ENCODE results near the gene SERPINB6. TPM values are rescaled to one million over a fixed set of nuclear protein-coding genes. Genes with fewer than 3 reads are reported as not detected.

The SERPINB6 gene
- polyA plus RNA-seq, 1 of the 3 experiments (the other 2 are of a cell fraction): 102 TPM

- ChIA-PET POLR2A (no interaction called here), CTCF (interaction anchor here (1.4 kb wide), 1 partner anchor 9 kb away, joined by 3 read pairs; no protein-coding TSS in a partner anchor)
- Histone ChIP-seq H3K9me3 (peaks cover 14% of the 10 kb centered on the region), H3K4me3 (ENCODE audit: low read depth in 2 of 2, low read length in 1 of 2) (no peak overlapping the region), H3K27ac (ENCODE audit: low read depth in 2 of 2, low read length in 1 of 2) (no peak overlapping the region), H3K4me2 (no peak overlapping the region), H3K79me2 (ENCODE audit: insufficient read depth) (no peaks in the 10 kb centered on the region), H4K20me1 (ENCODE audit: insufficient read depth) (no peaks in the 10 kb centered on the region), H3K9ac (no peak overlapping the region), H3K27me3 (ENCODE audit: insufficient read depth) (no peaks in the 10 kb centered on the region), H3K4me1 (ENCODE audit: control insufficient read depth in 1 of 2, insufficient read depth in 2 of 2, low read depth in 1 of 2, low read length in 1 of 2) (no peaks in the 10 kb centered on the region; a peak in 1 of 4 replicates), H3F3A (replicated peaks; ENCODE audit: insufficient read depth) (no peaks in the 10 kb centered on the region), H3K9me2 (no peaks in the 10 kb centered on the region), H2AFZ (ENCODE audit: low read depth) (no peak overlapping the region), H3K36me3 (replicated peaks in 1 of 2; ENCODE audit: control insufficient read depth in 1 of 2, insufficient read depth in 2 of 2, low read length in 1 of 2) (peaks cover 5 to 51% of the 10 kb centered on the region in 2 experiments)
- no peak for DNase-seq
- TF ChIP-seq, protein P1, sequence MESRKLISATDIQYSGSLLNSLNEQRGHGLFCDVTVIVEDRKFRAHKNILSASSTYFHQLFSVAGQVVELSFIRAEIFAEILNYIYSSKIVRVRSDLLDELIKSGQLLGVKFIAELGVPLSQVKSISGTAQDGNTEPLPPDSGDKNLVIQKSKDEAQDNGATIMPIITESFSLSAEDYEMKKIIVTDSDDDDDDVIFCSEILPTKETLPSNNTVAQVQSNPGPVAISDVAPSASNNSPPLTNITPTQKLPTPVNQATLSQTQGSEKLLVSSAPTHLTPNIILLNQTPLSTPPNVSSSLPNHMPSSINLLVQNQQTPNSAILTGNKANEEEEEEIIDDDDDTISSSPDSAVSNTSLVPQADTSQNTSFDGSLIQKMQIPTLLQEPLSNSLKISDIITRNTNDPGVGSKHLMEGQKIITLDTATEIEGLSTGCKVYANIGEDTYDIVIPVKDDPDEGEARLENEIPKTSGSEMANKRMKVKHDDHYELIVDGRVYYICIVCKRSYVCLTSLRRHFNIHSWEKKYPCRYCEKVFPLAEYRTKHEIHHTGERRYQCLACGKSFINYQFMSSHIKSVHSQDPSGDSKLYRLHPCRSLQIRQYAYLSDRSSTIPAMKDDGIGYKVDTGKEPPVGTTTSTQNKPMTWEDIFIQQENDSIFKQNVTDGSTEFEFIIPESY (IDR thresholded peaks at IDR 0.05; ENCODE audit: borderline replicate concordance, low read depth): no peak
- TF ChIP-seq FOSL2 (IDR thresholded peaks at IDR 0.05; ENCODE audit: borderline replicate concordance, low read depth) (no peak), TEAD4 (IDR thresholded peaks at IDR 0.05; ENCODE audit: borderline replicate concordance, insufficient read depth) (no peak), ELF1 (IDR thresholded peaks at IDR 0.05) (no peak), YY1 (IDR thresholded peaks at IDR 0.05; ENCODE audit: low read depth) (no peak), EP300 (IDR thresholded peaks at IDR 0.05; ENCODE audit: borderline replicate concordance in 1 of 2, low read depth in 1 of 2, low read length in 1 of 2) (no peak), TCF12 (IDR thresholded peaks at IDR 0.05) (no peak), EZH2phosphoT487 (IDR thresholded peaks at IDR 0.05; ENCODE audit: borderline replicate concordance, low read depth) (no peak), USF2 (IDR thresholded peaks at IDR 0.05; ENCODE audit: borderline replicate concordance, low read depth, low read length) (no peak), RCOR1 (IDR thresholded peaks at IDR 0.05; ENCODE audit: low read length) (no peak), TAF1 (IDR thresholded peaks at IDR 0.05; ENCODE audit: borderline replicate concordance, low read depth, low read length) (no peak), RXRA (IDR thresholded peaks at IDR 0.05; ENCODE audit: borderline replicate concordance, low read depth) (no peak), MEF2A (IDR thresholded peaks at IDR 0.05; ENCODE audit: borderline replicate concordance, low read depth) (no peak), JUND (IDR thresholded peaks at IDR 0.05) (no peak)
- TF ChIP-seq, protein P2, sequence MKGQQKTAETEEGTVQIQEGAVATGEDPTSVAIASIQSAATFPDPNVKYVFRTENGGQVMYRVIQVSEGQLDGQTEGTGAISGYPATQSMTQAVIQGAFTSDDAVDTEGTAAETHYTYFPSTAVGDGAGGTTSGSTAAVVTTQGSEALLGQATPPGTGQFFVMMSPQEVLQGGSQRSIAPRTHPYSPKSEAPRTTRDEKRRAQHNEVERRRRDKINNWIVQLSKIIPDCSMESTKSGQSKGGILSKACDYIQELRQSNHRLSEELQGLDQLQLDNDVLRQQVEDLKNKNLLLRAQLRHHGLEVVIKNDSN (IDR thresholded peaks at IDR 0.05; ENCODE audit: borderline replicate concordance, low read depth): no peak
- TF ChIP-seq, protein P3, sequence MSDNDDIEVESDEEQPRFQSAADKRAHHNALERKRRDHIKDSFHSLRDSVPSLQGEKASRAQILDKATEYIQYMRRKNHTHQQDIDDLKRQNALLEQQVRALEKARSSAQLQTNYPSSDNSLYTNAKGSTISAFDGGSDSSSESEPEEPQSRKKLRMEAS (IDR thresholded peaks at IDR 0.05; ENCODE audit: low read depth): no peak
Observed at GRCh38 chr6:3011158-3011557, 39.8 kb upstream of the SERPINB6 start.

Measured in SK-N-SH (cell line).